ENCODE results near the gene ACBD4.

Gene ACBD4

DNA sequence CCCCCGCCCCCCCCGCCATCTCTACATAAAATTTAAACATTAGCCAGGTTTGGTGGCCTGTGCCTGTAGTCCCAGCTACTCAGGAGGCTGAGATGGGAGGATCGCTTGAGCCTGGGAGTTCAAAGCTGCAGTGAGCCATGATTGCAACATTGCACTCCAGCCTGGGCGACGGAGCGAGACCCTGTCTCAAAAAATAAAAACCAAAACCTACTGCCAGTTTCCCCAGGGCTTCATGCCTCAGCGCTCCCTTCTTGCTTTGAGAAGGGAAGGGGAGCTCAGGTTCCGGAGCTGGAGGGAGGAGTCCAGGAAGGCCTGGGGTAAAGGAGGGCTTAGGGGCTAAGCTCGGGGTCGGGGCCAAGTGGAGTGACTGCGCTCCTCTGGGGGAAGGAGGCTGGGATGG is 23.6 kb upstream of the ACBD4 start:
- no peaks in the 10 kb centered on the region for H3F3A ChIP-seq (ENCODE audit: low read depth)
- H3K9me2 ChIP-seq (replicated peaks; ENCODE audit: low read depth, low read length): no peaks in the 10 kb centered on the region
- TF ChIP-seq, protein P1, sequence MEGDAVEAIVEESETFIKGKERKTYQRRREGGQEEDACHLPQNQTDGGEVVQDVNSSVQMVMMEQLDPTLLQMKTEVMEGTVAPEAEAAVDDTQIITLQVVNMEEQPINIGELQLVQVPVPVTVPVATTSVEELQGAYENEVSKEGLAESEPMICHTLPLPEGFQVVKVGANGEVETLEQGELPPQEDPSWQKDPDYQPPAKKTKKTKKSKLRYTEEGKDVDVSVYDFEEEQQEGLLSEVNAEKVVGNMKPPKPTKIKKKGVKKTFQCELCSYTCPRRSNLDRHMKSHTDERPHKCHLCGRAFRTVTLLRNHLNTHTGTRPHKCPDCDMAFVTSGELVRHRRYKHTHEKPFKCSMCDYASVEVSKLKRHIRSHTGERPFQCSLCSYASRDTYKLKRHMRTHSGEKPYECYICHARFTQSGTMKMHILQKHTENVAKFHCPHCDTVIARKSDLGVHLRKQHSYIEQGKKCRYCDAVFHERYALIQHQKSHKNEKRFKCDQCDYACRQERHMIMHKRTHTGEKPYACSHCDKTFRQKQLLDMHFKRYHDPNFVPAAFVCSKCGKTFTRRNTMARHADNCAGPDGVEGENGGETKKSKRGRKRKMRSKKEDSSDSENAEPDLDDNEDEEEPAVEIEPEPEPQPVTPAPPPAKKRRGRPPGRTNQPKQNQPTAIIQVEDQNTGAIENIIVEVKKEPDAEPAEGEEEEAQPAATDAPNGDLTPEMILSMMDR (conservative IDR thresholded peaks at IDR 0.05; ENCODE audit: low read length): no peak
- TF ChIP-seq EZH2phosphoT487 (IDR thresholded peaks at IDR 0.05; ENCODE audit: borderline replicate concordance): no peak
- no peaks in the 10 kb centered on the region for H3K4me1 ChIP-seq (ENCODE audit: insufficient read depth, low read length, poor library complexity, severe bottlenecking)
- H4K20me1 ChIP-seq (ENCODE audit: insufficient read depth, low read length, poor library complexity, severe bottlenecking): no peaks in the 10 kb centered on the region
- H3K4me2 ChIP-seq (ENCODE audit: low read depth, low read length, poor library complexity, severe bottlenecking): no peak overlapping the region
- no peak overlapping the region for H3K9ac ChIP-seq (ENCODE audit: low read depth, low read length, poor library complexity, severe bottlenecking)
- no peak overlapping the region for H3K4me3 ChIP-seq (ENCODE audit: low read length, poor library complexity, severe bottlenecking)
- H3K79me2 ChIP-seq (ENCODE audit: insufficient read depth, low read length): no peaks in the 10 kb centered on the region
- no peak overlapping the region for H2AFZ ChIP-seq (ENCODE audit: low read length)
- H3K9me3 ChIP-seq (ENCODE audit: insufficient read depth, low read depth, low read length): no peaks in the 10 kb centered on the region
- H3K27me3 ChIP-seq (ENCODE audit: insufficient read depth, low read length, poor library complexity, severe bottlenecking): no peaks in the 10 kb centered on the region
- peaks cover 12% of the 10 kb centered on the region; the same call in 1 of the 2 replicates for H3K36me3 ChIP-seq (ENCODE audit: insufficient read depth, low read length)

DNA sequence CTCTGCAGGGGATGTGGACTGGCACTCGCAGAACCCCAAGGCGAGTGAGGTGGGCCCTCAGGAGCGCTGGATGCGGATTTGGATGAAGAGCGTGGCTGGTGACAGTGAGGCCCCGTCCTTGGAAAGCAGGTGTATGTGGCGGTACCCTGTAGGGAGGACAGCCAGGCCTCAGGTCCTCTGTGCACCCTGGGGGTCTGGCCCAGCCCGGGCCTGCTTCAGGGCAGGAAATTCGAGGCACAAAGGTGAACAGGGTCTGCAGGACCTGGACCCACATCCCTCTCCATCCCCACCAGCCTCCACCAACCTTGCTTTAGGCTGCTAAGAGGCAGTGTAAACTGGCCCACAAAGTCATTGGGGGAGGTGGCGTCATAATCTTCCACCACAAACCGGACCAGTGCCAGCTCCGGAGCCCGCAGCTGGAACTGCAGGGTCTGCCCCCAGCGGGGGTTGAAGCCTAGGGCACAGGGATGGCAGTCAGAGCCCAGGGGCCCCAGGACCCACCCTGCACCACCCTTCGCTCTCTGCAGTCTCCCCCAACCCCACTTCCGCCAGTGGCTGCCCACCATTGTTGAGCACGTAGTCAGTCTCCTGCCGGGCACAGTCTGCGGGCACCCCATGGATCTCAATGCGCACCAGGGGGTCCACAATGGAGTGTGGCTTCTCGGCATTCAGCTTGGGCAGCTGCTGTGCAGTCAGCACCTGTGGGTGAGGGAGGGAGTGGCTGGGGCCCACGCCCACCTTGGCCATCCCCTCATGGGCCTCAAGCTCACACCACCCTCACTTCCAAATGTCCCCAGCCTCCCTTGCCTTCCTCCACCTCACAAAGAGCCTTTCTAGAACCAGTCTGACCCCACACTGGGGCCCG is 22.7 kb upstream of the ACBD4 start:
- H2AFZ ChIP-seq (ENCODE audit: low read length): no peak overlapping the region
- H3K4me1 ChIP-seq (ENCODE audit: insufficient read depth, low read length, poor library complexity, severe bottlenecking): no peaks in the 10 kb centered on the region
- H3K36me3 ChIP-seq (ENCODE audit: insufficient read depth, low read length): peaks cover 4% of the 10 kb centered on the region; the same call in 1 of the 2 replicates
- H3K4me3 ChIP-seq (ENCODE audit: low read length, poor library complexity, severe bottlenecking): no peak overlapping the region
- no peak overlapping the region for H3K9ac ChIP-seq (ENCODE audit: low read depth, low read length, poor library complexity, severe bottlenecking)
- H3K9me2 ChIP-seq (replicated peaks; ENCODE audit: low read depth, low read length): no peaks in the 10 kb centered on the region
- no peaks in the 10 kb centered on the region for H3K79me2 ChIP-seq (ENCODE audit: insufficient read depth, low read length)
- no peaks in the 10 kb centered on the region for H4K20me1 ChIP-seq (ENCODE audit: insufficient read depth, low read length, poor library complexity, severe bottlenecking)
- H3K27me3 ChIP-seq (ENCODE audit: insufficient read depth, low read length, poor library complexity, severe bottlenecking): no peaks in the 10 kb centered on the region
- no peaks in the 10 kb centered on the region for H3K9me3 ChIP-seq (ENCODE audit: insufficient read depth, low read depth, low read length)
- H3K4me2 ChIP-seq (ENCODE audit: low read depth, low read length, poor library complexity, severe bottlenecking): no peak overlapping the region
- H3F3A ChIP-seq (ENCODE audit: low read depth): no peaks in the 10 kb centered on the region
- TF ChIP-seq EZH2phosphoT487 (IDR thresholded peaks at IDR 0.05; ENCODE audit: borderline replicate concordance): no peak
- TF ChIP-seq, protein P1 (conservative IDR thresholded peaks at IDR 0.05; ENCODE audit: low read length): no peak

DNA sequence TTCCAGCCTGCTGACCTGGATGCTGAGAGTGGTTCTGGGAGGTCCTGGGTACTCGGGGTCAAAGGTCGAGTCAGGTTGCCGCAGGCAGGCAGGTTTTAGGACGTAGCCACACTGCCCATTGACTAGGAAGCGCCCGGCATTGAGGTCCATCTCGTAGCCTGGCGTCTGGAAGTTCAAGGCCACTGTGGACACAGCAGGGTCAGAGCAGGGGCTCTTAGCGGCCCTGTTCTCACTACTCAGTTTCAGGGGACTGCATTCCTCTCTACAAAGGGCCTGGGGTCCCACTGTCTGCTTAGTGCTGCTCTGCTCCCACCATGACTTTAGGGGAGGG is 22.1 kb upstream of the ACBD4 start:
- H4K20me1 ChIP-seq (ENCODE audit: insufficient read depth, low read length, poor library complexity, severe bottlenecking): no peaks in the 10 kb centered on the region
- no peaks in the 10 kb centered on the region for H3K27me3 ChIP-seq (ENCODE audit: insufficient read depth, low read length, poor library complexity, severe bottlenecking)
- TF ChIP-seq, protein P1 (conservative IDR thresholded peaks at IDR 0.05; ENCODE audit: low read length): no peak
- TF ChIP-seq EZH2phosphoT487 (IDR thresholded peaks at IDR 0.05; ENCODE audit: borderline replicate concordance): no peak
- no peak overlapping the region for H3K4me2 ChIP-seq (ENCODE audit: low read depth, low read length, poor library complexity, severe bottlenecking)
- H3K9me2 ChIP-seq (replicated peaks; ENCODE audit: low read depth, low read length): no peaks in the 10 kb centered on the region
- no peak overlapping the region for H2AFZ ChIP-seq (ENCODE audit: low read length)
- H3K9ac ChIP-seq (ENCODE audit: low read depth, low read length, poor library complexity, severe bottlenecking): no peak overlapping the region
- H3K9me3 ChIP-seq (ENCODE audit: insufficient read depth, low read depth, low read length): no peaks in the 10 kb centered on the region
- H3K36me3 ChIP-seq (ENCODE audit: insufficient read depth, low read length): no peaks in the 10 kb centered on the region
- no peaks in the 10 kb centered on the region for H3F3A ChIP-seq (ENCODE audit: low read depth)
- no peak overlapping the region for H3K4me3 ChIP-seq (ENCODE audit: low read length, poor library complexity, severe bottlenecking)
- H3K4me1 ChIP-seq (ENCODE audit: insufficient read depth, low read length, poor library complexity, severe bottlenecking): no peaks in the 10 kb centered on the region
- no peaks in the 10 kb centered on the region for H3K79me2 ChIP-seq (ENCODE audit: insufficient read depth, low read length)

Data from Loucy (cell line).